ENCODE measurements around the gene ARG2.

ARG2 gene

GRCh38 chr14:67680941-67681340, 61.2 kb downstream of the ARG2 start:
- DNase-seq (ENCODE audit: low read depth, low spot score) = no peak

GRCh38 chr14:67683842-67684241, 64.1 kb downstream of the ARG2 start:
- no peak for DNase-seq (ENCODE audit: low read depth, low spot score)

GRCh38 chr14:67690011-67690410, 70.3 kb downstream of the ARG2 start:
- no peak for DNase-seq (ENCODE audit: low read depth, low spot score)

GRCh38 chr14:67694791-67695393, 75.2 kb downstream of the ARG2 start:
- DNase-seq (ENCODE audit: low read depth, low spot score) = peak; percentile 23

GRCh38 chr14:67695394-67695949, 75.8 kb downstream of the ARG2 start, which contains the start of gene RDH11:
RDH11 (minus strand) TSS chr14:67695764; CDS start chr14:67695703, 61 bp downstream.
- DNase-seq (ENCODE audit: low read depth, low spot score) = peak; percentile 49

GRCh38 chr14:67697006-67697405, 77.3 kb downstream of the ARG2 start:
- no peak for DNase-seq (ENCODE audit: low read depth, low spot score)

- DNase-seq (ENCODE audit: low read depth, low spot score) = no peak
These were observed 78.5 kb downstream of the ARG2 start for GRCh38 chr14:67698179-67698578.

All from activated naive CD8-positive, alpha-beta T cell treated with anti-CD3 and anti-CD28 coated beads, Interleukin-2, amount 50 U/mL, for 16 hours (primary cell).